KMS-11 (cell line): ENCODE data around the gene ACVRL1.

Experiments
- H2AFZ ChIP-seq: fragments of 200-600 bp; sonication (generic); 2 replicates; pipeline ENCODE4 v1.6.1; 2016; ENCODE audit warnings: antibody characterized with exemption, mixed run types, low read depth
- H3K27ac ChIP-seq: fragments of 200-600 bp; sonication (generic); 2 replicates; pipeline ENCODE4 v1.6.1; 2016; ENCODE audit warnings: mild to moderate bottlenecking, mixed run types
- H3K27me3 ChIP-seq: fragments of 200-600 bp; sonication (generic); 2 replicates; pipeline ENCODE4 v1.6.1; 2017; ENCODE audit warnings: mild to moderate bottlenecking, low read depth, mixed run types, moderate library complexity; ENCODE audit not compliant: insufficient read depth
- H3K36me3 ChIP-seq: fragments of 200-600 bp; sonication (generic); 2 replicates; pipeline ENCODE4 v1.6.1; 2017; ENCODE audit warnings: mild to moderate bottlenecking, mixed run types; ENCODE audit not compliant: insufficient read depth
- H3K4me1 ChIP-seq: fragments of 200-600 bp; sonication (generic); 2 replicates; pipeline ENCODE4 v1.6.1; 2016; ENCODE audit warnings: mild to moderate bottlenecking, low read depth, mixed run types; ENCODE audit not compliant: poor library complexity, severe bottlenecking
- H3K4me2 ChIP-seq: fragments of 200-600 bp; sonication (generic); 2 replicates; pipeline ENCODE4 v1.7.0; 2016; ENCODE audit warnings: mild to moderate bottlenecking, mixed run types
- H3K4me3 ChIP-seq: fragments of 200-600 bp; sonication (generic); IDR thresholded peaks from 2 replicates; pipeline ENCODE4 v1.6.1; 2017; ENCODE audit warnings: low read depth, low read length, mixed read lengths; ENCODE audit not compliant: insufficient read depth
- H3K79me2 ChIP-seq: fragments of 200-600 bp; sonication (generic); 2 replicates; pipeline ENCODE4 v1.6.1; 2016; ENCODE audit warnings: low read depth, mixed run types; ENCODE audit not compliant: insufficient read depth
- H3K9ac ChIP-seq: fragments of 200-600 bp; sonication (generic); 2 replicates; pipeline ENCODE4 v1.6.1; 2016; ENCODE audit warnings: mild to moderate bottlenecking, mixed run types
- H4K20me1 ChIP-seq: fragments of 200-600 bp; sonication (generic); 2 replicates; pipeline ENCODE4 v1.6.1; 2016; ENCODE audit warnings: mild to moderate bottlenecking, mixed run types; ENCODE audit not compliant: insufficient read depth
- TF ChIP-seq, protein P1 (sequence below): fragments of 200-600 bp; sonication (generic); conservative IDR thresholded peaks from 2 replicates; pipeline ENCODE4 v1.6.1; 2017; ENCODE audit warnings: low read depth, mild to moderate bottlenecking, antibody characterized with exemption, low read length, moderate library complexity, mixed read lengths

Gene ACVRL1

DNA sequence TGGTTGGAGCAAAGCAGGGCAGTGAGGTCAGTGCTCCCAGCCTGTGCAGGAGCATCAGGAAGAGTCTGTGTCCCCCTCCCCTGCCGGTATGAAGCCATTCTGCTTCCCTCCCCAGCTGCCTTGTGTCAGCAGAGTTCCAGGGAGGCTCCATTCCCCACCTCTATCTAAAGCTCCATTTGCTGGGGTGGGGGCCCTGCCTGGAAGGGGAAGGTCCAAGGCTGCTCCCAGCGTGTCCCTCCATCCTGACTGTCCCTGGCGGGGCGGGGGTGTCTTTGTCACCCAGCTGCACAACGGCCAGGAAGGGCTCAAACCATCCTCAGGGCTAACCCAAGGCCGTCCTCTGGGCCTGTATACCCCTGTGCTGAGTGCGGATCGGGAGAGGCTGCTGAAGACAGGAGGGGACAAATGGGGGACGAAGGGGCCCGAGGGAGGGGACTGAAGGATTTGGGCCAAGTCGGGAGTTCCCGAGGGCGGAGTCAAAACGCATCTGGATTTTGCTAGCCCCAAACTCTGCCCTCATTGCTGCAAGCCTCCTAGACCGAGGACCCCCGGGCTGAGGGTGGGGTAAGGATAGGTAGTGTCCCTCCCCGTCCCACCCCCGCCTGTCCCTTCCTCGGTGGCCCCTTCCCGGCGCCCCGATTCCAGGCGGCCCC lies 748 bp upstream of the ACVRL1 start:
- no peaks in the 10 kb centered on the region for H3K79me2 ChIP-seq
- H3K9ac ChIP-seq: no peak overlapping the region
- no peak overlapping the region for H3K27ac ChIP-seq
- H3K4me2 ChIP-seq: no peak overlapping the region
- no peak overlapping the region for H2AFZ ChIP-seq
- no peaks in the 10 kb centered on the region for H3K27me3 ChIP-seq
- H3K4me3 ChIP-seq: no peak overlapping the region
- no peaks in the 10 kb centered on the region for H4K20me1 ChIP-seq
- no peaks in the 10 kb centered on the region for H3K4me1 ChIP-seq
- TF ChIP-seq, protein P1, sequence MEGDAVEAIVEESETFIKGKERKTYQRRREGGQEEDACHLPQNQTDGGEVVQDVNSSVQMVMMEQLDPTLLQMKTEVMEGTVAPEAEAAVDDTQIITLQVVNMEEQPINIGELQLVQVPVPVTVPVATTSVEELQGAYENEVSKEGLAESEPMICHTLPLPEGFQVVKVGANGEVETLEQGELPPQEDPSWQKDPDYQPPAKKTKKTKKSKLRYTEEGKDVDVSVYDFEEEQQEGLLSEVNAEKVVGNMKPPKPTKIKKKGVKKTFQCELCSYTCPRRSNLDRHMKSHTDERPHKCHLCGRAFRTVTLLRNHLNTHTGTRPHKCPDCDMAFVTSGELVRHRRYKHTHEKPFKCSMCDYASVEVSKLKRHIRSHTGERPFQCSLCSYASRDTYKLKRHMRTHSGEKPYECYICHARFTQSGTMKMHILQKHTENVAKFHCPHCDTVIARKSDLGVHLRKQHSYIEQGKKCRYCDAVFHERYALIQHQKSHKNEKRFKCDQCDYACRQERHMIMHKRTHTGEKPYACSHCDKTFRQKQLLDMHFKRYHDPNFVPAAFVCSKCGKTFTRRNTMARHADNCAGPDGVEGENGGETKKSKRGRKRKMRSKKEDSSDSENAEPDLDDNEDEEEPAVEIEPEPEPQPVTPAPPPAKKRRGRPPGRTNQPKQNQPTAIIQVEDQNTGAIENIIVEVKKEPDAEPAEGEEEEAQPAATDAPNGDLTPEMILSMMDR: no peak
- H3K36me3 ChIP-seq: no peaks in the 10 kb centered on the region

DNA sequence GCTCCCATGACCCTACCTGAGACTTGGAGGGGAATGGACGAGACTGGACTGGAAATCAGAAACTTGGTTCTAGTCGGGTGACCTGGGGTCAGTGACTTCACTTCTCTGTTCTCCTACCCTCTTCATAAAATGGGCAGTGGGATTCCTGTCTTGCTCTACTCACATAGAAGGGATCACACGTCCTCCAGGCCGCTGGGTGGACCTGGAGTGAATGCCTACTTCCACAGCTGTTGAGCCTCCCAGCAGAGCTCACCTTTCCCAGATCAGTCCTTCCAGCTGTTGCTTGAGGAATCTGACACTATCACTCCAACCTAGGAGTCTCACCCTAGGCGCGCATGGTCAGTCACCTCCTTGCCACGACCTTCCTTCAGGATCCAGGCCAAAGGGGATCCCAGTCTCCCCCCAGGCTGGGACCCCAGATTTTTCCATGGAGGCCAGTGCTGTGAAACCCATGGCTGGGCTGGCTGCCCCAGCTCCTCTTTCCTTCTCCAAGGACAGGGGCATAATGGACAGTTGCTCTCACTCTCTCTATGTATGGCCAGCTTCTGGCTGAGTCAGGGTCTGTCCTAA lies 637 bp downstream of the ACVRL1 start:
- TF ChIP-seq, protein P1: no peak
- H3K79me2 ChIP-seq: no peaks in the 10 kb centered on the region
- H3K27me3 ChIP-seq: no peaks in the 10 kb centered on the region
- no peaks in the 10 kb centered on the region for H4K20me1 ChIP-seq
- no peak overlapping the region for H3K9ac ChIP-seq
- H3K27ac ChIP-seq: no peak overlapping the region
- H3K4me3 ChIP-seq: no peak overlapping the region
- H2AFZ ChIP-seq: no peak overlapping the region
- H3K4me1 ChIP-seq: no peaks in the 10 kb centered on the region
- H3K4me2 ChIP-seq: no peak overlapping the region
- no peaks in the 10 kb centered on the region for H3K36me3 ChIP-seq

DNA sequence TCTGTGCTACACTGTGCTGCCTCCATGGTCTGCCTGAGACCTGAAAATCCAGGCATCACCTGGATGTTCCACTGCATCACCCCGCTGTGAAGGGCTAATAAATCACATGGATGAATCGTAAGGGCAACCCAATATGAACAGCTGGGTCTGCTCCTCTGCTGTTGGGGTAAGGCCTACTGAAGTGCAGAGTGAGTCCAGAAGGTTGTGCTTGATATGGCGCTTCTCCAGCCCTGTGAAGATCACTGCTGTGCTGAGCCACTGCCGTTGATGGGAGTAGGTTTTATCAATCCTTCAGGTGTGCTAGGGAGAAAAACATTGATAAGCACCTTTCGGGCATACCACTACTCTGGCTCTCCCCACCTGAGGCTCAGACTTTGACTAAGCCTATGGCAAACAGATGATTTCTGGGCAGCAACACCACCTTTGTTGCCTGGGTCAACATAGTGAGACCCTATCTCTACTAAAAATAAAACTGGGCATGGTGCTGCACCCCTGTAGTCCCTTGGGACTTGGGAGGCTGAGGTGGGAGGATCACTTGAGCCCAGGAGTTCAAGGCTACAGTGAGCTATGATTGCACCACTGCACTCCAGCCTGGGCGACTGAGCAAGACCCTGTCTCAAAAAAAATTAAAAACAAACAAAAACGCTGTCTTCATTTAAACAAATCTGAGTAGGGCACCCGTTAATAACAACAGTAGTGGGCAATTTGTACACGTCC lies 1.7 kb downstream of the ACVRL1 start:
- H3K9ac ChIP-seq: no peak overlapping the region
- H3K4me2 ChIP-seq: no peak overlapping the region
- no peaks in the 10 kb centered on the region for H3K27me3 ChIP-seq
- H2AFZ ChIP-seq: no peak overlapping the region
- no peak overlapping the region for H3K4me3 ChIP-seq
- no peaks in the 10 kb centered on the region for H3K79me2 ChIP-seq
- TF ChIP-seq, protein P1: no peak
- H3K27ac ChIP-seq: no peak overlapping the region
- no peaks in the 10 kb centered on the region for H4K20me1 ChIP-seq
- no peaks in the 10 kb centered on the region for H3K4me1 ChIP-seq
- no peaks in the 10 kb centered on the region for H3K36me3 ChIP-seq

DNA sequence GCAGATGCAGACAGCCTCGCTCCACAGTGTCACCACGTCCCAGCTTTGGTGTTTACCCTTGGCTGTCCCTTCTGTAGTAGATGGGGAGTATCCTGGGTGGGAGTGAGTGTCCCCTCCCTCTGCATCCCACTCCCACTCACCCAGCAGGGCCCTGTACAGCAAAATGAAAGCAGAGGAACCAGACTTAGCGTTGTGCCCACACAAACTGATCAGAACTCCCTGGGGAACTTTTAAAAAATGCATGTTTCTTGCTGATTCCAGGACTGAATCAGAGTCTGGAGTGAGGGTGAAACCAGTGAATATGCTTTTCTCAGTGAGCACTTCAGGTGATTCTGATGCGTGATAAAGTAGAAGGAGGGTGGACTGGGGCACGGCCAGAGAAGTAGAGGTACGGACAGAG lies 2.9 kb downstream of the ACVRL1 start:
- Histone ChIP-seq H4K20me1 (no peaks in the 10 kb centered on the region), H3K36me3 (no peaks in the 10 kb centered on the region), H3K4me3 (no peak overlapping the region), H3K27ac (no peak overlapping the region), H3K4me1 (no peaks in the 10 kb centered on the region), H3K79me2 (no peaks in the 10 kb centered on the region), H2AFZ (no peak overlapping the region), H3K27me3 (no peaks in the 10 kb centered on the region), H3K9ac (no peak overlapping the region), H3K4me2 (no peak overlapping the region)
- TF ChIP-seq, protein P1: no peak
